ENCODE results near the gene OR5K1. TPM values are rescaled to one million over a fixed set of nuclear protein-coding genes. Genes with fewer than 3 reads are reported as not detected.

The OR5K1 gene
- total and polyA plus RNA-seq, 2 of the 8 experiments (the other 6 are each of a cell fraction or from before 2014, with no cell fraction given), result not detected

- Histone ChIP-seq H2BK5ac (ENCODE audit: low read depth, low read length) (no peak within 1 kb of the TSS), H3K23ac (ENCODE audit: insufficient read length) (no peak within 1 kb of the TSS), H3K56ac (replicated peaks; ENCODE audit: insufficient read length, low read depth, low read length) (no peak within 1 kb of the TSS), H3K27me3 (replicated peaks in 1 of 4; ENCODE audit: control insufficient read depth in 3 of 4, extremely low read depth in 1 of 4, insufficient read depth in 3 of 4, low read length in 3 of 4) (no peaks in the 10 kb centered on the region), H3K9me3 (ENCODE audit: insufficient read depth in 2 of 2, low read depth in 1 of 2, low read length in 1 of 2) (no peaks in the 10 kb centered on the region), H3K14ac (ENCODE audit: insufficient read length) (no peak within 1 kb of the TSS), H4K91ac (replicated peaks; ENCODE audit: insufficient read length, low read length) (no peak within 1 kb of the TSS), H2AK5ac (ENCODE audit: low read depth, low read length) (no peak within 1 kb of the TSS), H2BK20ac (ENCODE audit: low read length) (no peak within 1 kb of the TSS), H2AFZ (ENCODE audit: low read length) (no peak within 1 kb of the TSS), H3K23me2 (ENCODE audit: low read depth, low read length) (no peaks in the 10 kb centered on the region), H3K18ac (ENCODE audit: extremely low read depth, low read length) (no peak within 1 kb of the TSS), H4K20me1 (replicated peaks in 1 of 2; ENCODE audit: control insufficient read depth in 1 of 2, insufficient read depth in 2 of 2, low read length in 2 of 2) (no peaks in the 10 kb centered on the region), H3K36me3 (ENCODE audit: control insufficient read depth in 2 of 4, insufficient read depth in 4 of 4, low read length in 3 of 4) (no peaks in the 10 kb centered on the region), H2BK120ac (replicated peaks; ENCODE audit: low read depth, low read length) (no peak within 1 kb of the TSS), H3K9ac (replicated peaks in 1 of 4; ENCODE audit: extremely low read depth in 1 of 4, low read depth in 3 of 4, low read length in 3 of 4) (no peak within 1 kb of the TSS), H3K27ac (ENCODE audit: low read depth, low read length) (no peak within 1 kb of the TSS), H4K5ac (ENCODE audit: insufficient read length, low read depth, low read length) (no peak within 1 kb of the TSS), H3K4ac (replicated peaks; ENCODE audit: insufficient read length, low read depth, low read length) (no peak within 1 kb of the TSS), H3K79me2 (ENCODE audit: control insufficient read depth in 1 of 2, insufficient read depth in 2 of 2, low read length in 2 of 2) (no peaks in the 10 kb centered on the region), H3K79me1 (ENCODE audit: low read depth, low read length) (no peaks in the 10 kb centered on the region), H2BK15ac (ENCODE audit: low read length) (no peak within 1 kb of the TSS), H3K4me1 (replicated peaks in 1 of 4; ENCODE audit: control insufficient read depth in 3 of 4, insufficient read depth in 4 of 4, low read length in 3 of 4) (no peaks in the 10 kb centered on the region), H2BK12ac (ENCODE audit: low read depth, low read length) (no peak within 1 kb of the TSS), H3K4me3 (ENCODE audit: extremely low read depth in 1 of 4, insufficient read depth in 2 of 4, low read depth in 3 of 4, low read length in 4 of 4) (no peak within 1 kb of the TSS), H3K4me2 (ENCODE audit: insufficient read depth in 1 of 2, low read depth in 2 of 2, low read length in 2 of 2) (no peak within 1 kb of the TSS), H4K8ac (ENCODE audit: extremely low read depth, insufficient read depth, low read length) (no peak within 1 kb of the TSS)
- no peak for DNase-seq (ENCODE audit: low read depth in 1 of 2, low spot score in 2 of 2)
- FAIRE-seq, result no peak
- POLR2A ChIA-PET (ENCODE audit: partially characterized antibody), result no interaction called here
- CTCF ChIA-PET (ENCODE audit: partially characterized antibody), result no interaction called here
- 93% methylated on average over 2 of the region's 2 CpGs; no CpG with 5 or more reads in 1 of the 2 experiments for WGBS, 2 experiments (ENCODE audit: extremely low coverage in 1 of 2, insufficient coverage in 1 of 2, insufficient read length in 1 of 2, insufficient replicate concordance in 2 of 2, low coverage in 1 of 2, low lambda C conversion rate in 2 of 2, missing lambda C conversion rate in 1 of 2)
- TF ChIP-seq TEAD4 (IDR thresholded peaks at IDR 0.05; ENCODE audit: low read depth, low read length) (no peak), ATF2 (IDR thresholded peaks at IDR 0.05; ENCODE audit: low read length) (no peak), POLR2A (IDR thresholded peaks at IDR 0.05; ENCODE audit: control extremely low read depth in 1 of 2, low read depth in 2 of 2, low read length in 2 of 2) (no peak), BACH1 (IDR thresholded peaks at IDR 0.05; ENCODE audit: low read length) (no peak), HDAC2 (IDR thresholded peaks at IDR 0.05; ENCODE audit: borderline replicate concordance in 1 of 2, low read depth in 2 of 2, low read length in 2 of 2) (no peak), BCL11A (IDR thresholded peaks at IDR 0.05; ENCODE audit: low read depth in 2 of 2, low read length in 2 of 2) (no peak)
These were observed 34.4 kb downstream of the OR5K1 start, which contains the start of gene OR5K2 for GRCh38 chr3:98497381-98497780. TSS of gene OR5K2 (plus strand) at chr3:98497681. CDS start at chr3:98497681, 0 bp downstream.

Data from H1 (cell line).